Skeletal muscle cell (primary cell): ENCODE results near the gene KLHL14.
"Not testable (repeated sequence)": the region's sequence is repeated elsewhere in the genome, so short reads cannot be mapped to it uniquely, and the experiment has no call there.

Experiments used
- DNase-seq: peaks from one replicate; pipeline ENCODE4 v3.0.0-alpha.2; 2010; ENCODE audit warnings: low read depth
- H3K4me3 ChIP-seq: 2 replicates; pipeline ENCODE4 v1.5.1; 2011; ENCODE audit warnings: low read depth, mild to moderate bottlenecking, control low read depth, low read length, moderate library complexity

KLHL14 gene

DNA sequence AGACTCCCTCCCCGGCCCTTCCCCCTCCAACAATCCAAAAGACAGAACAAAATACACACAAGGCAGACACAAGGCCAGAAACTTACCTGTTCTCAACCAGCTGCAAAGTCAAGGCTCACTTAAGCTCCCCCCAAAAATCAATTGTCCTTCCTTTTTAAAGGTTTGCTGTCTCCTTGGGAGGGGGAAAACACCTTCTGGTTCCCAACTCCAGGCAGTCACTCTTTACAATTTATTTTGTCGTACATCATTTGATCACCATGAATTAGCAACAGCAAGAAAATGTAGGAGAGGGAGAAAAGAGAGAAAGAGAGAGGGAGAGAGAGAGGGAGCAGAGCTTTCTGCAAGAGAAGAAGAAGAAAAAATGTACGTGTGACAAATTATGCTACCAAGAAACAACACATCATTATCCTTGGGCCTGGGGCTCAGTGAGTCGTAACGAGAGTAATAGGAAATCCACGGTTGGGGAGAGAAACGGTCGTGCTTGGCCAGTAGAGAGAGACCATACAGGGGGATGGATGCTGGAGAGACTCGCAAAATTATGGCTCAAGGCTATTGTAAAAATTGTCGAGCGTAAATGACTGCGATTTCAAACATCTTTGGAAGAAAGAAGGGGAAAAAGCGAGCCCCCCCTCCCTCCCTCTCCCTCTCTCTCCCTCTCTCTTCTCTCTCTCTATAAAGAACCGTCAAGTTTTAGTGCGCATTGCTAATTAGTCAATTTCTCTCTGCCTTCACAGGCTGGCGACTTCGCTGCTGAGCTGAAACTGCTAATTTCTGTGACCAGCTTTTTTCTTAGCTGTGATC, at the start of gene KLHL14:
Gene KLHL14, minus strand, starts transcription at position 443 of the 801 bp plus-strand sequence. CDS start 2,432 bp downstream, outside the sequence.
- DNase-seq, result no peak
- peak within 1 kb of the TSS; percentile 43 for H3K4me3 ChIP-seq

DNA sequence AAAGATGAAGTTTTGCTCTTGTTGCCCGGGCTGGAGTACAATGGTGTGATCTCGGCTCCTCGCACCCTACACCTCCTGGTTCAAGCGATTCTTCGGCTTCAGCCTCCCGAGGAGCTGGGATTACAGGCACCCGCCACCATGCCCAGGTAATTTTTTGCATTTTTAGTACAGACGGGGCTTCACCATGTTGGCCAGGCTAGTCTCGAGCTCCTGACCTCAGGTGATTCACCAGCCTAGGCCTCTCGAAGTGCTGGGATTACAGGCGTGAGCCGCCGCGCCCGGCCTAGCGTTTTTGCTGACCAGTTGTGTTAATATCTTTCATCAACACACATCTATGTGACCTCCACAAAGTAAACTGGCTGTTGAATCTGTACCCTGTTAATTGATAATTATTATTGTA, 49.4 kb upstream of the KLHL14 start:
- H3K4me3 ChIP-seq, result no peak overlapping the region
- DNase-seq, result no peak

- no peak overlapping the region for H3K4me3 ChIP-seq
- DNase-seq, result no peak
Measured at GRCh38 chr18:32815881-32816280, 43.1 kb upstream of the KLHL14 start.

- no peak overlapping the region for H3K4me3 ChIP-seq
Measured at GRCh38 chr18:32812342-32812741, 39.5 kb upstream of the KLHL14 start.

DNA sequence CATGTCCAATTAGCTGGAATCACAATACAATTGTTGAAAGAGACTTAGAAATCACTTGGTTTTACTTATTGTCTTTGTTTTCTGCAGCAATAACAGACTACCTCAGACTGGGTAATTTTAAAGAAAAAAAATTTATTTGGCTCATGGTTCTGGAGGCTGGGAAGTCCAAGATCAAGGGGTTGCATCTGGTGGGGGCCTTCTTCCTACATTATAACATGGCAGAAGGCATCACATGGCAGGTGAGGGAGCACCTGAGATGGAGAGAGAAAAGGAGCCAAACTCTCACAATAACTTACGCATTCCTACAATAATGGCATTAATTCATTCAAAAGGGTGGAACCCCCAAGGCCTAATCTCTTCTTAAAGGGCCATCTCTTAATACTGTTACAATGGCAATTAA, 37.5 kb upstream of the KLHL14 start:
- no peak overlapping the region for H3K4me3 ChIP-seq
- no peak for DNase-seq

More at GRCh38 chr18:32812342-32812741, 39.5 kb upstream of the KLHL14 start:
- no peak for DNase-seq

DNA sequence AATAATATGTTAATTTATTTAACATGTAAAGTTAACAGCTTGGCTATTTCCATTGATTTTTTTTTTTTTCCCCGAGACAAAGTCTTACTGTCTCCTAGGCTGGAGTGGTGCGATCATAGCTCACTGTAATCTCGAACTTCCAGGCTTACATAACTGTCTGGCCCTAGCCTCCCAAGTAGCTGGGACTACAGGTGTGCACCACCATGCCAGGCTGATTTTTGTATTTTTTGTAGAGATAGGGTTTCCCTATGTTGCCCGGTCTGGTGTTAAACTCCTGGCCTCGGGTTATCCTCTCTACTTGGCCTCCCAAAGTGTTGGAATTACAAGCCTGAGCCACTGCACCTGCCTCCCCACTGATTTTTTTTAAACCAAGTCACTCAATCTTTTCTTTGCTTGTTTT, 32.5 kb upstream of the KLHL14 start:
- no peak for DNase-seq
- H3K4me3 ChIP-seq, result no peak overlapping the region

DNA sequence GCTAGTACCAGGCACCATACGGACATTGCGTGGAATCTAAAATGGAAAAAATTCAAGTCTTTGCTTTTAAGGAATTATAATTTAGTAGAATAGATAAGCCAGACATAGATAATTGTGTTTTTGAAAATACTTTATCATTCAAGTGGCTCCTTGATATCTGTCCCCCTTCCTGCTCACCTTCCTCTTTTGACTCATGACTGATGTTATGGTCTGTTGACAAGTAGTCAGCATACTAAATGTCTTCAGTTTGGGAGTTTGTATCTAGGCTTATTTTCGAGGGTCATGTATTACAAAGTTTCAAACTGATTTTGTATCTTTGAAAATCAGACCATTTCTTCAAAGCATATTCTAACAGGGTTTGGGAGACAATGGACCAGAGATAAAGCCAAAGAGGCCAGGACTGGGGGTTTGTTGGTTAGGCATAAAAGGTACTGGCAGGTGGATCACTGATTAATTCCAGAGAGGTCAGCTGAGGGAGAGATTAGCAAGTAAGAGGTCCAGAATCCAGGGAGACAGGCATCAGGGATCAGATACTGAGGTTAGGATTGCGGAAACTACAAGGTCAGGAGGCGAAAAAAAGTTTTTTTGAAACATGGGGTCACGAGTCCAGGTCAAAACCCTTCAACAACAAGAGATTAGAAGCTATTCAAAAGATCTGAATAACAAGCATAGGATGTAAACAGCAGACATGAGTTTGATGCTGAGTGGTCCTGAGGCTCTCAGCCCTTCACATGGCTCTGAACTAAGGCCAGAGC, 31.5 kb upstream of the KLHL14 start:
- H3K4me3 ChIP-seq, result no peak overlapping the region
- DNase-seq, result no peak

DNA sequence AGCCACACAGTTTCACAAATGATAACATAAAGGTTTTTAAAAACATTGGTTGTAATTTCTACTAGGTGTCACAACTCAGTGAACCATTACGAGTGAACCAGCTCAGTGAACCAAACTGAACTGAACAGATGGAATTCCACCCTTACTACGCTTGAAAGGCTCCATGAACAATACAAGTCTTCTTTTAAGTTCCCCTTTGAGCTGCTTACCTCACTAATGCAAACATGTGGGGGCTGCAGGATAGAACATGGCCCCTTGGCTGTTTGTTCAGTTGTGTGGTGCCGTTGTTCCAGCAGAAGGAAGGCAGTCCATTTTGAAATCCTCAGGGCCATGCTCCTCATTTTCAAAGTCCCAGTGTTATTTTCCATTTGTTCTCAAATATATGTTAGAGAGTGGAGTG, 30.7 kb upstream of the KLHL14 start:
- H3K4me3 ChIP-seq, result no peak overlapping the region
- DNase-seq, result no peak

DNA sequence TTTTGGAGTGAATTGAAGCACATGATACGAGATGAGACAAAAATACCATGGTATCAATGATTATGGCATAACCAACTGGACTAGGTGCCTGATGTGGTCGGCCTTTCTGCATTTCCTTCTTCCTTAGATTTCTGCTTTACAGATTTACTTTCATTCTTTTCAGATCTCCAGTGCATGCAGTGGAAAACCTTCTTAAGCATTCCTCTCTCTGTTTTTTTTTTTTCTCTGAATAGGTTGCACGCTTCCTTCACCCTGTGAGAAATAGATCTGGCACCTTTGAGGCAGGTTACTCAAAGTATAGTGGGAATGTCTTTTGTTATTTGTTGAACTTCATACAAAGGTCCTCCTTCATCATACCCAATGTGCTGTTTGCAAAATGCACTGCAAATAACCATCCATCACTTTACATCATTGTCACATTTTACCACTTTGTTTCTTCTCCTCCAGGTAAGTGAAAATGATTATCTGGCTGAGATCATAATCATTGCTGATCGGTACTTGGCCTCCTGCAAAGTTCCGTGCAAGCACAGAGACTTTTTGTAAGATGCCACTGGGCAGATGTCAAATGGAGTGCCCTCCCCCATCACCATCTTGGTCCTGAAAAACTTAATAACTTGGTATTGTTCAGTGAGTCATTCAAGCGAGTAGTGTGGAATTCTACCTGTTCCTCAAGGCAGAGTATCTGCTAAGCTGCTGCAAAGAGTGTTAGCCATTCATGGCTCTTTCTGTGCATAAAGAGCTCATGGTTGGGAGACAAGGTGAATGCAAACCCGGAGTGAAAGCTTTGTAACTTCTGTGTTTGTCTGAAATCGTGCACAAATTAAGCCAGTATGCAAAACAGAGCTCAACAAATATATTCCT, 30.0 kb upstream of the KLHL14 start:
- no peak for DNase-seq
- no peak overlapping the region for H3K4me3 ChIP-seq

GRCh38 chr18:32801228-32801627, 28.4 kb upstream of the KLHL14 start:
- no peak for DNase-seq
- H3K4me3 ChIP-seq, result no peak overlapping the region

DNA sequence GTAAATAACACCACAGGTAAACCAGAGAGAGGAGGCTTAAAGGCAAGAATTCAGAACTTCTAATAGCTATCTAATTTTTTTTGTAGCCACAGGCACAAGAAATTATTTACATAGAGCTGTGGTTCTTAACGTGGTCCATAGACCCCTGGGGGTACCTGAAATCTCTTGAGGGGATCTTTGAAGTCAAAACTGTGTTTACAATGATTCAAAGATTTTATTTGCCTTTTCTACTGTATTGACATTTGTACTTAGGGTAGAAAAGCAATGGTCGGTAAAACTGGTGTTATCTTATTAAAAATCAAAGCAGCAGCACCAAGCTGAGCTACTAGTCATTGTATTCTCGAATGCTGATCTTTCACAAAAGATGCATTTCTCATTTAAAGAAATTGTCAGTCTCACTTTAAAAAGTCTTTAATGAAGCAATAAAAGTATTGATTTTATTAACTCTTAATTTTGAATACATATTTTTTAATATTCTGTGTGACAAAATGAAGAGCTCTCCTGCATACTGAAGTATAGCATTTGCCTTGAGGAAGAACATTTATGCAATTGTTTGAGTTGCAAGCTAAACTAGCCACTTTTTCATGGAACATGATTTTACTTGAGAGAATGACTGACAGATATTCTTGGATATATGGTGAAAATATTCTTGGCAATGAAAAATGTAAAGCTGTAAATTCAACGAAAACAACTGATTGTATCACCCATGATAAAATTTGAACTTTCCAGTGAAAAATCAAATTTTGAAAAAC, 25.6 kb upstream of the KLHL14 start:
- H3K4me3 ChIP-seq, result no peak overlapping the region
- DNase-seq, result no peak

DNA sequence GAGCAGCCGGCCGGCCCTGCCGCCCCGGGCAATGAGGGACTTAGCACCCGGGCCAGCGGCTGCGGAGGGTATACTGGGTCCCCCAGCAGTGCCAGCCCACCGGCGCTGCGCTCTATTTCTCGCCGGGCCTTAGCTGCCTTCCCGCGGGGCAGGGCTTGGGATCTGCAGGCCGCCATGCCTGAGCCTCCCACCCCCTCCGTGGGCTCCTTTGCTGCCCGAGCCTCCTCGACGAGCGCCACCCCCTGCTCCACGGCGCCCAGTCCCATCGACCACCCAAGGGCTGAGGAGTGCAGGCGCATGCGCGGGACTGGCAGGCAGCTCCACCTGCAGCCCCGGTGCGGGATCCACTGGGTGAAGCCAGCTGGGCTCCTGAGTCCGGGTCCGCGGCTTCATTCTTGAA, 21.8 kb upstream of the KLHL14 start:
- not testable (repeated sequence) for DNase-seq, H3K4me3 ChIP-seq

DNA sequence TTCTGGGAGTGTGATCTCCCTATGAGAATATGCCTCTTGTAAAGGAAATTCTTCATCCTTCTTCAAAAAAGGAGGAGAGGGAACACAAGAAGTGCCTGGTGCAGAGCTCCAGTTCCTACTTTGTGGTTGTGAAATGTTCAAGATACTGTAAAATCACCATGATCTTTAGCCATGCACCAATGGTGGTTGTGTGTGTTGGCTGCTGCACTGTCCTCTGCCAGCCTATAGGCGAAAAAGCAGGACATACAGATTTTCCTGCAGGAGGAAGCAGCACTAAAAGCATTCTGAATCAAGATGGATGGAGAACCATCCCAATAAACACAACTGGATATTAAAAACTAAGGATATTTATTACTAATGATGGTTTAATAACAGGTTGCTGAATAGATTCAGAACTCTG, 6.2 kb upstream of the KLHL14 start:
- DNase-seq, result no peak
- H3K4me3 ChIP-seq, result no peak overlapping the region

DNA sequence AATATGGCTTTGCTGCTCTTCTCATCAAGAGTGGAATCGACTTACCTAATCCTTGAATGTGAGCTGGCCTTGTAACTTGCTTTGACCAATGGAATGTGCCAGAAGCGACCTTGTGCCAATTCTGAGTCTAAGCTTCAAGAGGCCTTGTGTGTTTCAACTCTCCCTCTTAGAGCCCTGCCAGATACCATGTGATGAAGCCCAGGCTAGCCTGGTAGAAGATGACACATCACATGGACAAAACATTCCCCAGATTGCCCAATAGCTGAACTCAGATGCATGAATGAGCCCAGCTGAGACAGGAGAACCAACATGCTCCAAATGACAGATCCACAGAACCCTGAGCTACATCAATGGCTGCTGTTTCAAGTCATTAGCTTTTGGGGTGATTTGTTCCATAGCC, 4.2 kb upstream of the KLHL14 start:
- no peak overlapping the region for H3K4me3 ChIP-seq
- peak; percentile 2 for DNase-seq

- H3K4me3 ChIP-seq, result no peak overlapping the region
- no peak for DNase-seq
Measured at GRCh38 chr18:32776561-32776960, 3.7 kb upstream of the KLHL14 start.

DNA sequence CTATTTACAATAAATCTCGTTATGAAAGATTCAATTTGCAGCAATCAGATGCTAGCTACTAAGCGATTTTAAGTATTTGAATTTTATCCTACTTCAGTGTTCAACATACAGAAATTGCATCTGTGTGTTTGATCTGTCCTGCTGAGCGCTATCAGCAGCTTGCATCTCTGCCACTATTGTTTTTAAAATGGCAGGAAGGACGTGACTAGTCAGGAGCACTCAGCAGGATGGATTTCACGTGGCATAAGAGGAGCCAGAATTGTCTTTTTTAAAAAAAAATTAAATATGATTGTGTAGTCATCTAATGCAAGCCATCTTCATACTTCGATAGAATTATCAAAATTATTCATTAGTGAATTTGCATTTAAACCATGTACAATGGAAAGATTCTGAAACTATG, 2.8 kb upstream of the KLHL14 start:
- H3K4me3 ChIP-seq, result no peak overlapping the region
- DNase-seq, result no peak

GRCh38 chr18:32773382-32773712, 524 bp upstream of the KLHL14 start:
- no peak for DNase-seq
- no peak overlapping the region for H3K4me3 ChIP-seq

GRCh38 chr18:32771871-32772580, 797 bp downstream of the KLHL14 start:
- DNase-seq, result no peak
- H3K4me3 ChIP-seq, result peak overlapping the region; percentile 43
